ENCODE results near the gene NSD2. TPM values are rescaled to one million over a fixed set of nuclear protein-coding genes. Genes with fewer than 3 reads are reported as not detected.

The NSD2 gene
- total RNA-seq, 1 experiment from 2014 or later = 128 TPM

DNA sequence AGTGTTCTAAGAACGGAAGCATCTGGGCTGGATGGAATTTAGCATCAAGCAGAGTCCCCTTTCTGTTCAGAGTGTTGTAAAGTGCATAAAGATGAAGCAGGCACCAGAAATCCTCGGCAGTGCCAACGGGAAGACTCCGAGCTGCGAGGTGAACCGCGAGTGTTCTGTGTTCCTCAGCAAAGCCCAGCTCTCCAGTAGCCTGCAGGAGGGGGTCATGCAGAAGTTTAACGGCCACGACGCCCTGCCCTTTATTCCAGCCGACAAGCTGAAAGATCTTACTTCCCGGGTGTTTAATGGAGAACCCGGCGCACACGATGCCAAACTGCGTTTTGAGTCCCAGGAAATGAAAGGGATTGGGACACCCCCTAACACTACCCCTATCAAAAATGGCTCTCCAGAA, 29.4 kb downstream of the NSD2 start (continued):
- TF ChIP-seq, protein P1, sequence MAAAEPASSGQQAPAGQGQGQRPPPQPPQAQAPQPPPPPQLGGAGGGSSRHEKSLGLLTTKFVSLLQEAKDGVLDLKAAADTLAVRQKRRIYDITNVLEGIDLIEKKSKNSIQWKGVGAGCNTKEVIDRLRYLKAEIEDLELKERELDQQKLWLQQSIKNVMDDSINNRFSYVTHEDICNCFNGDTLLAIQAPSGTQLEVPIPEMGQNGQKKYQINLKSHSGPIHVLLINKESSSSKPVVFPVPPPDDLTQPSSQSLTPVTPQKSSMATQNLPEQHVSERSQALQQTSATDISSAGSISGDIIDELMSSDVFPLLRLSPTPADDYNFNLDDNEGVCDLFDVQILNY (CRISPR knock-in tag; IDR thresholded peaks at IDR 0.05) = no peak
- TF ChIP-seq, protein P2, sequence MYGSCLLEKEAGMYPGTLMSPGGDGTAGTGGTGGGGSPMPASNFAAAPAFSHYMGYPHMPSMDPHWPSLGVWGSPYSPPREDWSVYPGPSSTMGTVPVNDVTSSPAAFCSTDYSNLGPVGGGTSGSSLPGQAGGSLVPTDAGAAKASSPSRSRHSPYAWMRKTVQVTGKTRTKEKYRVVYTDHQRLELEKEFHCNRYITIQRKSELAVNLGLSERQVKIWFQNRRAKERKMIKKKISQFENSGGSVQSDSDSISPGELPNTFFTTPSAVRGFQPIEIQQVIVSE (CRISPR knock-in tag; IDR thresholded peaks at IDR 0.05; ENCODE audit: borderline replicate concordance) = no peak
- TF ChIP-seq SP1 (CRISPR knock-in tag; conservative IDR thresholded peaks at IDR 0.05) (no peak), FOXJ3 (CRISPR knock-in tag; IDR thresholded peaks at IDR 0.05; ENCODE audit: borderline replicate concordance) (no peak), IRF2 (CRISPR knock-in tag; IDR thresholded peaks at IDR 0.05; ENCODE audit: borderline replicate concordance, low read depth) (no peak), KAT7 (CRISPR knock-in tag; IDR thresholded peaks at IDR 0.05; ENCODE audit: borderline replicate concordance) (no peak), CREB1 (CRISPR knock-in tag; IDR thresholded peaks at IDR 0.05) (no peak)
- TF ChIP-seq, protein P3, sequence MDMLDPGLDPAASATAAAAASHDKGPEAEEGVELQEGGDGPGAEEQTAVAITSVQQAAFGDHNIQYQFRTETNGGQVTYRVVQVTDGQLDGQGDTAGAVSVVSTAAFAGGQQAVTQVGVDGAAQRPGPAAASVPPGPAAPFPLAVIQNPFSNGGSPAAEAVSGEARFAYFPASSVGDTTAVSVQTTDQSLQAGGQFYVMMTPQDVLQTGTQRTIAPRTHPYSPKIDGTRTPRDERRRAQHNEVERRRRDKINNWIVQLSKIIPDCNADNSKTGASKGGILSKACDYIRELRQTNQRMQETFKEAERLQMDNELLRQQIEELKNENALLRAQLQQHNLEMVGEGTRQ (CRISPR knock-in tag; IDR thresholded peaks at IDR 0.05) = no peak
- TF ChIP-seq, protein P4, sequence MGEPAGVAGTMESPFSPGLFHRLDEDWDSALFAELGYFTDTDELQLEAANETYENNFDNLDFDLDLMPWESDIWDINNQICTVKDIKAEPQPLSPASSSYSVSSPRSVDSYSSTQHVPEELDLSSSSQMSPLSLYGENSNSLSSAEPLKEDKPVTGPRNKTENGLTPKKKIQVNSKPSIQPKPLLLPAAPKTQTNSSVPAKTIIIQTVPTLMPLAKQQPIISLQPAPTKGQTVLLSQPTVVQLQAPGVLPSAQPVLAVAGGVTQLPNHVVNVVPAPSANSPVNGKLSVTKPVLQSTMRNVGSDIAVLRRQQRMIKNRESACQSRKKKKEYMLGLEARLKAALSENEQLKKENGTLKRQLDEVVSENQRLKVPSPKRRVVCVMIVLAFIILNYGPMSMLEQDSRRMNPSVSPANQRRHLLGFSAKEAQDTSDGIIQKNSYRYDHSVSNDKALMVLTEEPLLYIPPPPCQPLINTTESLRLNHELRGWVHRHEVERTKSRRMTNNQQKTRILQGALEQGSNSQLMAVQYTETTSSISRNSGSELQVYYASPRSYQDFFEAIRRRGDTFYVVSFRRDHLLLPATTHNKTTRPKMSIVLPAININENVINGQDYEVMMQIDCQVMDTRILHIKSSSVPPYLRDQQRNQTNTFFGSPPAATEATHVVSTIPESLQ (CRISPR knock-in tag; IDR thresholded peaks at IDR 0.05) = no peak
- TF ChIP-seq, protein P5, sequence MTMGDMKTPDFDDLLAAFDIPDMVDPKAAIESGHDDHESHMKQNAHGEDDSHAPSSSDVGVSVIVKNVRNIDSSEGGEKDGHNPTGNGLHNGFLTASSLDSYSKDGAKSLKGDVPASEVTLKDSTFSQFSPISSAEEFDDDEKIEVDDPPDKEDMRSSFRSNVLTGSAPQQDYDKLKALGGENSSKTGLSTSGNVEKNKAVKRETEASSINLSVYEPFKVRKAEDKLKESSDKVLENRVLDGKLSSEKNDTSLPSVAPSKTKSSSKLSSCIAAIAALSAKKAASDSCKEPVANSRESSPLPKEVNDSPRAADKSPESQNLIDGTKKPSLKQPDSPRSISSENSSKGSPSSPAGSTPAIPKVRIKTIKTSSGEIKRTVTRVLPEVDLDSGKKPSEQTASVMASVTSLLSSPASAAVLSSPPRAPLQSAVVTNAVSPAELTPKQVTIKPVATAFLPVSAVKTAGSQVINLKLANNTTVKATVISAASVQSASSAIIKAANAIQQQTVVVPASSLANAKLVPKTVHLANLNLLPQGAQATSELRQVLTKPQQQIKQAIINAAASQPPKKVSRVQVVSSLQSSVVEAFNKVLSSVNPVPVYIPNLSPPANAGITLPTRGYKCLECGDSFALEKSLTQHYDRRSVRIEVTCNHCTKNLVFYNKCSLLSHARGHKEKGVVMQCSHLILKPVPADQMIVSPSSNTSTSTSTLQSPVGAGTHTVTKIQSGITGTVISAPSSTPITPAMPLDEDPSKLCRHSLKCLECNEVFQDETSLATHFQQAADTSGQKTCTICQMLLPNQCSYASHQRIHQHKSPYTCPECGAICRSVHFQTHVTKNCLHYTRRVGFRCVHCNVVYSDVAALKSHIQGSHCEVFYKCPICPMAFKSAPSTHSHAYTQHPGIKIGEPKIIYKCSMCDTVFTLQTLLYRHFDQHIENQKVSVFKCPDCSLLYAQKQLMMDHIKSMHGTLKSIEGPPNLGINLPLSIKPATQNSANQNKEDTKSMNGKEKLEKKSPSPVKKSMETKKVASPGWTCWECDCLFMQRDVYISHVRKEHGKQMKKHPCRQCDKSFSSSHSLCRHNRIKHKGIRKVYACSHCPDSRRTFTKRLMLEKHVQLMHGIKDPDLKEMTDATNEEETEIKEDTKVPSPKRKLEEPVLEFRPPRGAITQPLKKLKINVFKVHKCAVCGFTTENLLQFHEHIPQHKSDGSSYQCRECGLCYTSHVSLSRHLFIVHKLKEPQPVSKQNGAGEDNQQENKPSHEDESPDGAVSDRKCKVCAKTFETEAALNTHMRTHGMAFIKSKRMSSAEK (CRISPR knock-in tag; IDR thresholded peaks at IDR 0.05; ENCODE audit: borderline replicate concordance) = no peak
- TF ChIP-seq, protein P6, sequence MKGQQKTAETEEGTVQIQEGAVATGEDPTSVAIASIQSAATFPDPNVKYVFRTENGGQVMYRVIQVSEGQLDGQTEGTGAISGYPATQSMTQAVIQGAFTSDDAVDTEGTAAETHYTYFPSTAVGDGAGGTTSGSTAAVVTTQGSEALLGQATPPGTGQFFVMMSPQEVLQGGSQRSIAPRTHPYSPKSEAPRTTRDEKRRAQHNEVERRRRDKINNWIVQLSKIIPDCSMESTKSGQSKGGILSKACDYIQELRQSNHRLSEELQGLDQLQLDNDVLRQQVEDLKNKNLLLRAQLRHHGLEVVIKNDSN (CRISPR knock-in tag; IDR thresholded peaks at IDR 0.05) = no peak

DNA sequence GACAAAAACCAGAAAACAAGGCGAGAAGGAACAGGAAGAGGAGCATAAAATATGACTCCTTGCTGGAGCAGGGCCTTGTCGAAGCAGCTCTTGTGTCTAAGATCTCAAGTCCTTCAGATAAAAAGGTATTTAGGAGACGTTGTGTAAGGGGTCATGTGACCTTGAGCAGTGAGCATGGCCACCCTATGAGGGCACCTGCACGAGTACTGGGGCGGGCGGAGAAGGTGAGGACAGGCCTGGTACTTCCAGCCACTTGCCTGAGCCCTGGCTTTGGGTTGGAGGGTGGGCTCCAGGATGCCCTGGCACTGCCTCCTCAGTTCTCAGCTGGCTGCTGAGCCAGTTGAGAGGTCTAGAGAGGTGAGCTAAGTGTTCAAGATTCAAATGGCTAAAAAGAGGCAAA, 29.9 kb downstream of the NSD2 start:
- ChIA-PET POLR2A (no interaction called here), CTCF (interaction anchor here (1.0 to 2.9 kb wide), 3 partner anchors 9 to 208 kb away, joined by 3 to 23 read pairs (median 5); no protein-coding TSS in a partner anchor)
- H3K27me3 Mint-ChIP-seq (ENCODE audit: low read depth) = no peaks in the 10 kb centered on the region
- DNase-seq (ENCODE audit: low spot score) (no peak), ATAC-seq (no peak)
- H3K4me1 Mint-ChIP-seq = peaks cover 6% of the 10 kb centered on the region
- peaks cover 42% of the 10 kb centered on the region for H3K36me3 Mint-ChIP-seq
- no peak overlapping the region for H3K27ac Mint-ChIP-seq
- H3K4me3 Mint-ChIP-seq = no peak overlapping the region
- no peaks in the 10 kb centered on the region for H3K9me3 Mint-ChIP-seq
- TF ChIP-seq TEAD4 (CRISPR knock-in tag; IDR thresholded peaks at IDR 0.05) = no peak
- TF ChIP-seq, protein P3 (CRISPR knock-in tag; IDR thresholded peaks at IDR 0.05) = peak; percentile 46; the same call in 1 of the 2 replicates
- no peak for TF ChIP-seq FOXJ3 (CRISPR knock-in tag; IDR thresholded peaks at IDR 0.05; ENCODE audit: borderline replicate concordance)
- TF ChIP-seq, protein P1 (CRISPR knock-in tag; IDR thresholded peaks at IDR 0.05) = no peak
- TF ChIP-seq TP53 (CRISPR knock-in tag; IDR thresholded peaks at IDR 0.05) = no peak

All from WTC11 (cell line).